Activated CD4-positive, alpha-beta T cell treated with anti-CD3 and anti-CD28 coated beads, Interleukin-2, amount 50 U/mL, for 16 hours (primary cell): ENCODE data around the gene CYTH4.
A peak's percentile ranks its signal among the peaks of the same experiment; 100 is the strongest.
"Not testable (repeated sequence)": the region's sequence is repeated elsewhere in the genome, so short reads cannot be mapped to it uniquely, and the experiment has no call there.

Experiments
- DNase-seq: peaks from one replicate; pipeline ENCODE4 v3.0.0-alpha.2; 2020

The CYTH4 gene, protein sequence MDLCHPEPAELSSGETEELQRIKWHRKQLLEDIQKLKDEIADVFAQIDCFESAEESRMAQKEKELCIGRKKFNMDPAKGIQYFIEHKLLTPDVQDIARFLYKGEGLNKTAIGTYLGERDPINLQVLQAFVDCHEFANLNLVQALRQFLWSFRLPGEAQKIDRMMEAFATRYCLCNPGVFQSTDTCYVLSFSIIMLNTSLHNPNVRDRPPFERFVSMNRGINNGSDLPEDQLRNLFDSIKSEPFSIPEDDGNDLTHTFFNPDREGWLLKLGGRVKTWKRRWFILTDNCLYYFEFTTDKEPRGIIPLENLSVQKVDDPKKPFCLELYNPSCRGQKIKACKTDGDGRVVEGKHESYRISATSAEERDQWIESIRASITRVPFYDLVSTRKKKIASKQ

DNA sequence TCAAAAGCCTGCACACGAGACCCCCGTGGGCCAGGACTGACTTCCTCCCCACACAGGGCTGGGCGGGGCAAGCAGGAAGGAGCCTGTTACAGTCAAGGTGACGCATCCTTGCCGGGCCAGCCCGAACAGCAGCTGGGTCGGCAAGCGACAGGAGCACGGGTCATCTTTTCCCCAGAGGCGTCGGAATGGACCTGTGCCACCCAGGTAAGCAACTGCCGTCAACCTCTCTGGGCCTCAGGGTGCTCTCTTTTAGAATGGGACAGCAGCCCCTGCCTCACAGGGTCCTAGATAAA is at the start of gene CYTH4:
Gene CYTH4, plus strand, starts transcription at position 124 of the 293 bp plus-strand sequence. Its CDS starts 62 bp downstream, at position 186.
- DNase-seq, result peak; percentile 75

DNA sequence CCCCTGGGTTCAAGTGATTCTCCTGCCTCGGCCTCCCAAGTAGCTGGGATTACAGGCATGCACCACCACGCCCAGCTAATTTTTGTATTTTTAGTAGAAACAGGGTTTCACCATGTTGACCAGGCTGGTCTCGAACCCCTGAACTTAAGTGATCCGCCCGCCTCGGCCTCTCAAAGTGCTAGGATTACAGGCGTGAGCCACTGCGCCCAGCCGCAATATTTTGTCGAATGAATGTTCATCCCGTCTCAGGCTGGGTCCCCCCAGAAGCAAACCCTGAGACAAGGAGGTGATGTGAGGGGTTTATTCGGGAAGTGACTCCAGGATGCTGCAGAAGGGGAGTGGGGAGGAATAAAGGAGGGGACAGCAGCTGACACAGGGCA is 48.9 kb upstream of the CYTH4 start:
- not testable (repeated sequence) for DNase-seq

DNA sequence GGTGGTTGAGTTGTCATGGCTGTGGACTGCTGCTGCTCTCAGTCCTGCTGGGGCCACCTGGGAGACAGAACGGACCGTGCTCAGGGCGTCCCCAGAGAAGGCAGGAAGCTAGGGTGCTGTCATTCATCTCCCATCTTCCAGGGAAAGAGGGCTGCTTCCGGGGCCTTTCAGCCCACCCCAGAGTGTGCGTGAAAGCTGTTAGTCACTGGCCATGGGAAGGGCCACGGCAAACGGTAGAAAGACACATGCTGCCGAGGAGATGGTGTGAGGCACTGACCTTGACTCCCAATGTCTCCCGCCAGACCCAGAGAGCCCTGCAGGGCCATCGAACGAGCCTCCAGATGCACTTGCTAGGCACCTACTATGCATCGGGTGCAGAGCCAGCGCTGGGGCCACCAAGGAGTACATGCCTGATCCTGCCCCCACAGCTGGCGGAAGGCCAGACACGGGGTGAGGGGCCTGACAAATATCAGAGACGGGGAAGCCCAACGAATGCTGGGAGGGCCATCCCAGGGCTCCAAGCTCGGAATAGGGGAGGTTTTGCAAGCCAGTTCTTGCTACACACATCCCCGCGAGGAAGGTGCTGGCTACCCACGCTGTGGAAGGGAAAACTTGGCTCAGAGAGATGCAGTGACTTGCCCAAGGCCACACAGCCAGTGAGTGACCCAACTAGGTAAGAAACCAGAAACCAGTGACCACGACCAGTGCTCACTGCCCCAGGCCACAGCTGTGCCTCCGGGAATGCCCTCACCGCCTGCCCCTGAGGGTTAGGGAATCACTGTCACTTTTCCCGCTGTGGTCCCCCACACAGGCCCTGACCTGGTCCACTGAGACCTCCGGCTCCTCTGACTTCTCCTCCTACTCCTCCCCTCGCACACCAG is 48.3 kb upstream of the CYTH4 start:
- DNase-seq, result no peak

DNA sequence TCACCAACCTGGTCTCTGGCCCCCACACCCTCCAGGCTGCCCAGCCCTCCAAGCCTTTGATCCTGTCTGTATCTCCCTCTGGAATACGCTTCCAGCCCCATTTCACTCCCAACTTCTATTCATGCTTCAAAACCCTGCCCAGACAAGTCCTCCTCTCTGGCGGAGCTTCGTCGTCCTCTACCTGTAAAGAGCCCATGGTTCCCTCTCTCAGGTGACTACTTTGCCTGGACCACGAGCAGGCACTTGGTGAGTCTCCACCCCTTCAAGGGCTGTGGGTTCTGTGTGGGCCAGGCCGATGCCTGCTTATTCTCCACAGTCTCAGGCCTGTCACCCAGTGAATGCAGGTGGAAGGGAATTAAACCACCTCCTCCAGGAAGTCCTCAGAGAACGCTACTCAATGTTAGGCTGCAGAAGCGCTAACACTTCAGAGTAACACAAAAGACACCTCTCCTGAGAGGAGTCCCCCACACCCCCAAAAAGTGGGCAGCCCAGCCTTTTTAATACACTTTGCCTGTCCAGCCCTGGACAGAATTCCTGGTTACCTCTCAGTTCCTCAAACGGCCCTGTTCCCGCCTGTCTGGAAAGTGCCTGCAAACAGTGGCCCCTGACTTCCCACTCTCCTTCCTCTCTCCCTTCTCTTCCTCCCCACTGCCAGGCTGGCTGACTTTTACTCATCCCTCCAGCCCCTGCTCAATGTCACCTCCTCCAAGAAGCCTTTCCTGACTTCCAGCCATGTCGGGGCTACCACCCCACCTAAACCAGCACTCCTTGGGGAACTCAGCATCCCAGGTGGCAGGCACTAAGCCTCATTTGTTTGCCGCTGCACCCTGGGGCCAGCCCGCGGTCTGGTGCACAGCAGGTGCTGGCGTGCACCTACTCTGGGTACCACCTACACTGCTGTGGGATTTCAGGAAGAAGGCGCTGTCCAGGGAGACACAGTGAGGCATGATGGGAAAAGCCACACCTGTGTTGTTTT is 47.3 kb upstream of the CYTH4 start:
- peak; percentile 20 for DNase-seq

DNA sequence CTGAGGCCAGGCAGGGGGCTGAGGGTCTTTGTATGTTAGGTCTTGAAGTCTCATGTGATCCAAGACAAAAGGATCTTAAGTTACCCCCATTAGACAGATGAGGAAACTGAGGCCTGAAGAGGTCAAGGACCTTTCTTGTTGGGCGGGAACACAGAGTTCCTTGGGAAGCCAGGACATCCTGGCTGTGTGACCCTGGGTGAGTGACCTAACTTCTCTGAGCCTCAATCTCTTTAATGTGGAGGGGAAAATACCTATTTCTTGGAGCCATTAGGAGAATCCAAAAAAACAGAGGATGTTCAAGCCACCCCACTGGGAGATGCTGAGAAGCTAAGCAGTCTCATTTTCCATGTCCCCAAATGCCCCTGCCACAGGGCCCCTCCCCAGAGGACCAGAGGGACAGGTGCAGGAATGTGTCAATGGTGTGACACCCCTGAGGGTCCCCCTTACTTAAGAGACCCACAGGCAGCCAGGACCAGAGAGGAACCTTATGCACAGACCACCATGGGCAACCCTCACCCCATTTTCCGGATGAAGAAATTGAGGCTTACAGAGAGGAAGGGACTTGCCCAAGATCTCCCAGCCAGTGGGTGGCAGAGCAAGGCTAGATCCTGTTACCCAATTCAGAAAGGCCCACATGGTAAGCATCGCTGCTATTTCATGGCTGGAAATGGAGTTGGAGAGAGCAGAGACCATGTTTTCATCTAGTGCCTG is 46.3 kb upstream of the CYTH4 start:
- DNase-seq, result no peak

DNA sequence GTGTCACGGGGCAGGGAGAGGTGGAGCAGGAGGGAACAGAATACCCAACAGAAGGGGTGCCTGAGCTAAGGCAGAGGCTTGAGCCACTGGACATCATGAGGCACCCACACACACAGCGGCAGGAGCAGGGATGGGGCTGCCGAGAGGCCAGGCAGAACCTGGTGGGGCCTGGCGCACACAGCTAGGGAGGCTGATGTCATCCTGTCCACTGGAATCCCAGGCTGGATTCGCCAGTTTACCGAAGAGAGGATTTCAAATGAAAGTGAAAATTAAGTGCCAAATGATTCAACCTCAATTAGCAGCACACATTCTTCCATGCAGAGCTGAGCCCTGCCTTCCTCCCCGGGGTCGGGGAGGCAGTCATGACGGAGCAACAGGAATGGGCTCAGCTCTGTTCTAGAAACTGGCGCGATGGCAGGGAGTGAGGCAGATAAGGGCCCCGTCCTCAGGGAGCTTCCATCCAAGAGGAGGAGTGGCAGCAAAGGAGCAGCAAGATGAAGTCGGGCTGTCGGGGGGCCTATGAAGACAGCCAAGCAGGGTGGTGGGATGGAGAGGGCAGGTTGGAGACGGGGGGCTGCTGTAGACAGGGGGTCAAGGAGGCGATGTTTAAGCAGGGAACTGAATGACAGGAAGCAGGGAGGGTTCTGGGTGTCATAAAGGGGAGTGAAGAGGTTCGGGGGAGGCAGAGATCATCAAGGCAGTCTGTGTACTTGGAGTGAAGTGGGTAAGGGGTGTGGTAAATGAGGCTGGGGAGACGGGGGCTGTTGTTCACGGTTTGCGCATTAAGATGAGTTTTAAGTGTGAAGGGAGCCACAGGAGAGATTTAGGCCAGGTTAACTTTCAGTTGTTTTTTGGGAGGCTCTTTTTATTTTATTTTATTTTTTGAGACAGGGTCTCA is 44.7 kb upstream of the CYTH4 start:
- no peak for DNase-seq

DNA sequence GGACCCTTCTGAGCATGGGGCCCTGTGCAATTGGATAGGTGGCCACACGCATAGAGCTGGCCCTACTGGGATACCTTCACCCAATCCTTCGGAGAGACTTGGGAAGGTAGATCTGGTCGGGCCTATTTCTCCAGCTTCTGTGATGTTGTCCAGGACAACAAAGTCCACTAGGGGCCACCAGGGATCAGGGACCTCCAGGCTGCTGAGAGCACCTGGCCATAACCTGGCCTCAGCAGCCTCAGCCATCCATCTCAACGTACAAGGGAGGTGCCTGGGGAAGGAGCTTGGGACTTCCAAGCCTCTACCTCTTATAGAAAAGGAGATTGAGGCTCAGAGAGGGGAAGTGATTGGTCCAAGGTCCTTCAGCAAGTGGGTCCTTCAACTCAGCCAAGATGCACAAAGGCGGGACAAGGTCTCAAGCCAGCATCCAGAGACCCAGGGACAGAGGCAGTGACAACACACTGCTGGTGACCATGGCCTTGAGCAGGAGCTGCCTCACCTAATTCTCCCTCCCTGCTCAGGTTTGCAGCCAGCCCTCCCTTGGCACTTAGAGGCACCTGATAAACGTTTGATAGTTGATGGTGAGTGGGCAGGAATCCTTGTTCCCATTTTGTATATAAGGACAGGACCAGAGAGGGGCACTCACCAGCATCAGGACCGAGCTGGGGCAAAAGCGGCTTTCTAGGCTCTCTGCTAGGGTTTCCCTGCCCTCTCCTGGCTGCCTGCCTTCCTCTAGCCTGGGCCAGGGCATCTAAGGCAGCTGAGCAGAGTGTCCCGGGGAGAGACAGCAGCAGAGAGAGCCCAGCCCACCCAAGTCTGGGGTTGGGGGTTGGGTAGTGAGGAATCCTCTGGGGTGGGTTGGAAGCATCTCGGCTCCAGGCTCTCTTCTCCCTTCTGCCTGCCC is 42.7 kb upstream of the CYTH4 start:
- no peak for DNase-seq

DNA sequence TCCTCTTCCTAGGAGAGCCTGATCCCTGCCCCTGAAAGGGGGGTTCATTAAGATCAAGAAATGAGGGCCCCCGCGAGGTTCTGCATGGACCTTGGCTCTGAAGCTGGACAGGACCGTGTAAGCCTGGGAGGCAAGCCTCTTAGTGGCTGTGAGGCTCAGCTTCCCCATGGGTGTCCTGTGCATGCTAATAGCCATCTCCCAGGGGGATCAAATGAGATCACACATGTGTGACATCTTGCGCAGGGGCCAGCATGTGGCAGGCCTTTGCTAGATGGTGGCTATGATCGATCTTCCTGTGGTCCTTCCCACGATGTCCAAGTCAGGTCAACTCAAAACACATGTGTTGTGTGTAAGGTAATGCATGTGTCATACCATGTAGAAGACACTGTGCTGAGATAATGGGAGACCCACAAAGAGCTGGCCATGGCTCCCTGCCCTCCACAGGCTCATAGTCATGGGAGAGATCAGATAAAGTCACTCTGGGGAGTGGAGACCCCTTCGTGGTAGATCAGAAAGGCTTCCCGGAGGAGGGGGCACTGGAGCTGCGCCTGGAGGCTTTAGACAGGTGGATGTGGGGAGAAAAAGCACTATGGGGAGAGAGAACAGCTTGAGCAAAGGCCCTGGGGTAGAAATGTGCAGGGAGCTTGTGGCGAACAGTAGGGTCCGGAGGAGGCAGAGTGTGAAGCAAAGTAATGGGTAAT is 41.9 kb upstream of the CYTH4 start:
- no peak for DNase-seq

DNA sequence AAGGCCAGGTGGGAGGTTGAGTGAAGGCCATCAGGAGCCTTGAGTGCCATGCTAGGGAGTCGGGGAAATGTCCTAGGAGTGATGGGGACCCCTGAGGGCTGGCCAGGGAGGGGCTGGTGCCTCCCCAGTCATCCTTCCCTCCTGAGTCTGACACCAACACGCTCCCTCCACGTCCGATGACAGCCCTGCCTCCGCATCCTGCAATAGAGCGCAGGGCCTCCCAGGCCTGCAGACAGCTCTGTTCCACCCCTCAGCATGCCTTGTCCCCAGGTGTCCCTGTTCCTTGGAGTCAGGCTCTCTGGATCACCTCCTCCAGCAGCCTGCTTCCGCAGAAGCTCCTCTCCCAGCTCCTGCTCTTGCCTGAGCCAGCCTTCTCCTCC is 41.4 kb upstream of the CYTH4 start:
- DNase-seq, result no peak

DNA sequence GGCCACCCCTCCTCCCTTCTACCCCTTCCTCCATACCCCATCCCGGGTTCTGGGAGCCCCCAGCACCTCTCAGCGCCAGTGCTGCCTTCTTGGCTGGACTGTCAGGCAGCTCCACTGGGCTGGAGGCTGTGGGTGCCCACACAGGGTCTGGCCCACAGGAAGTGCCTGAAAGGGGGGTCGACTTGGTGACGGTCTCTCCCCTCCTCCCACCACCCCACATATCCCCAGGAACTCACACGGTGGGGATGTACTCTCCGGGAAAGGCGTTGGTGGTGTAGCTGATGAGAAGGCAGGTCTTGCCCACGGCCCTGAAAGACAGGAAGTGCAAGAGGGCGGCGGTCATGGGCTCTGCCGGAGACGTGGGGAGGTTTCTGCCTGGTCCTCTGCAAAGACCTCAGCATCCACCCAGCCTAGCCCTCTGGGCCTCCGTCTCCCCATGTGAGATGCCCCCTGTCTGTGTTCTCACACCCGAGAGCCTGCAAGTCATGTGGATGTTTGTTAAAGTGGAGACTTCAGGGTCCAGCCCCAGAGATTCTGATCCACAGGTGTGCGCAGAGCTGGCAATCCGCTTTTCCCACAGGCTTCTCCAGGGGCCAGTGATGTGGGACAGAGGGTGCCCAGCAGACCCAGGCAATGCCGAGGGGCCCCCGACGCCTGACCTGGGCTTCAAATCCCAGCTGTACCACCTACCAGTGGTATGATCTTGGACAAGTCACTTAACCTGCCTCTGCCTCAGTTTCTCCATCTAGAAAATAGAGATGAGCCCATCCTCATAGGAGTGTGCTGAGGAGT is 40.8 kb upstream of the CYTH4 start:
- peak; percentile 70 for DNase-seq

DNA sequence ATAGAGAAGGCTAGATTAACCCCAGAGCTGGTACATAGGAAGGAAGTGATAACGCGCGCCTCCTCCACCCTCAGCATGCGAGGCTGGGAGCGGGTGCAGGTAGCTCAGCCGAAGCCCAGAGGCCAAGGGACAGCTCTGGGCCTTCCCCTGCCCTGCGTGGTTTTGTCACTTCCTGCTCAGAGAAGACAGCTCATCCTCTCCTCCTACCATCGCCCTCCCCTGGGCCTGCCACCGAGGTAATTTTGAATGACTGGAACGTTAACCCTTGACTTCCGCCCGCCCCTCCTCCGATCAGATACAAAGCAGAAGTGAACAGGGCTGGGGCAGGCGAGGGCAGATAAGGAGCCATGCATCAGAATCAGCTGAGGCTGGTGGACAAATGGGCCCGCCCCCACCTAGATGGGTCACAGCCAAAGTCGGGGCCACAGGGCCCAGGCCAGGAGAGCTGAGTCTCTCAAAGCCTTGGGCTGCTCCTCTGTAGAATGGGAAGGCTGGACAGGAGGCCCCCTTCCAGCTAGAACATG is 39.9 kb upstream of the CYTH4 start:
- DNase-seq, result peak; percentile 98

DNA sequence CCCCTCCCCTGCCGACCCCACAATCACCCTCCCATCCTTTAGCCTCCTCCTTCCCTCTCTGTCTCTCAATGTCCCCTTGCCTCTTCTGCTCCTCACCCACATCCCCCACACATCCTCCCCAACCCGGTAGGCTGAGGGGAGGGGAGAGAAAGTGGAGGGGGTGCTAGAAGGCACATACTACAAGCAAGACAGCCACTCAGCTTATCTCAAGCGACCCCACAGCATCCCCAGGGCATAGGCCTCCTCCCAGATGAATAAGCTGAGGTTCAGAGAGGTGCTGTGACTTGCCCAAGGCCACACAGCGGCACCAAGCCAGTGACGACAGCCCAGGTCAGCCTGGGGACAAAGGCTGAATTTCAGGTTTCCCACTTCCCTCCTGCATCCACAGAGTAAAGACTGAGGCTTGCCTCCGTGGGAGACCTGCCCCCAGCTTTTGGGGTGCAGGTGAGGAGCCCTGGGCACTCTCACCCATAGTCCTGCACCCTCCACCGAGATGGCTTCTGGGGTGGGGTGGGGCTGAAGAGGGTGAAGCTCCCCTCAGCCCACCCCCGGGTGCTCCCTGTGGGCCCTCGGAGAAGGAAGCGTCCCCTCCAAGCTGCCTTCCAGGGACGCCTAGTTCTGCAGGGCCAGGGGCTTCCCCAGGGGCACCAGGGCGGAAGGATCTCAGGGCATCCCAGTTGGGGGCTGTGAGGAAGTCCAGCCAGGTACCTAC is 38.8 kb upstream of the CYTH4 start:
- DNase-seq, result no peak

DNA sequence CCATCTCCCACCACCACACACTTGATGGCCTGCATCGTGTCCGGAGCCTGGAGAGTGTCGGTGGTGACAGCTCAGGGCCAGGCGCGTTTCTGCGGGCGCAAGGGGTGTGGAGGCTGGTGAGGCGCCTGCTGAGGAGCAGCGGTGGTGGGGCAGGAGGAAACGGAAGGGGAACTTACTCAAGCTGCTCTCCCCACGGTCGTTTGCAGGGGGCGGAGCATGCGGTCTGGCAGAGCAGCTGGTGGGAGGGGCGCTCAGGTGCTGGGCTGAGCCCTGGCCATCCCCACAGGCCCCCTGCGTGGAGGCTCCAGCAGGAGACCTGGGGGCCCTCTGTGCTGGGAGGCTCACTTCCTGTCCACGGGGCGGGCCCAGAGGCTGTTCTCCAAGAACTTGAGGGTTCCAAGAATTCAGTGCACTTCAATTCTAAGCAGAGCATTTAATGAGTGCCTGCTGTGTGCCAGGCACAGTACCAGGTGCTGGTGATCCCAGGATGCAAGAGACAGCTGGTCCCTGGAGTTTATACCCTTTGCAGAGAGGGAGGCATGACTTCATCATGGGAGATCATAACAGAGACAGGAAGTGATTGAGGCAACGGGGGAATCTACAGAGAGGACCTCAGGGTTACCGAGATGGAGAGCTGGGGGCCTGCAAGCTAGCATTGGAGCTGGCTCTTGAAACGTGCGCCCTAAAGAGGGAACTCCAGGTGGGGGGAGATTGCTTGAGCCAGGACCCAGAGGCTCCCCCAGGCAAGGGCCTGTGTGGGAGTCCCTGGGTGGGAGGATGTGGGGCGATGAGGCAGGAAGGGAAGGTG is 38.0 kb upstream of the CYTH4 start, which contains the start of gene RAC2:
Gene RAC2, minus strand, starts transcription at position 156 of the 808 bp plus-strand sequence. Its CDS starts 121 bp downstream, at position 35.
- peak; percentile 97 for DNase-seq

DNA sequence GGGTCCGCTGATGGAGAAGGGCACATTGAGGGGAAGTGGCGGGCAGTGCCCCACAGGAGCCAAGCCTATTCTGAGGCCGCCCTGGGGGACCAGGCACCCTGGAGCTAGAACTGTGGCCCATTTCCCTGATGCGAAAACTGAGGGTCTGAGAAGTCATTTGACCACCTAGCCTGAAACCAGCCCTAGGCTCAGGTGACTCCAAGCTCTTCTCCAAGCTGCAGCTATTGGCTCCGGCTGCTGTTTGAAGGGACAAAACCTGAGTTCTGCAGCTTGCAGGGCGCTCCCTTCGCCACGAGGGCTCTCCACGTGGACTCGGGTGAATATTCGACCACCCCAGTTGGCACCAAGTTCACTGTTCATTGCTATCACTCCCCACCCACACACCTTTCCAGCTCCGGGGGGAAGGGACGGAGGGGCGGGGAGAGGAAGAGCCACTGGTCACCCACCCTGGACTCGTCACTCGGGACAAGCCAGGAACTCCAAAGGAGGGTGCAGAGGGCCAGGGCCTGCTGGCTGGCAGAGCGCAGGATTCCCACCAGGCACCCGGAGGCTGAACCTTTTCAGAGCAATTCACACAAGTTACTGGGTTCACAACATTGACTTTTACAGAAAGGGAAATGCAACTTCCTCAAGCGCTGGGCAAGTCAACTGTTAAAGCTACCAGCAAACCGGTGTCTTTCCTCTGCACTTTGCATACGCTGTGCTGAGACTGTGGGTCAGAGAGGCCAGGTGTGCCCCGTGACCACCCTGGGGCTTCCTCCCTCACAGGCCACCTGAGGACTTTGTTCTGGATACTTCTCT is 37.2 kb upstream of the CYTH4 start:
- DNase-seq, result no peak

DNA sequence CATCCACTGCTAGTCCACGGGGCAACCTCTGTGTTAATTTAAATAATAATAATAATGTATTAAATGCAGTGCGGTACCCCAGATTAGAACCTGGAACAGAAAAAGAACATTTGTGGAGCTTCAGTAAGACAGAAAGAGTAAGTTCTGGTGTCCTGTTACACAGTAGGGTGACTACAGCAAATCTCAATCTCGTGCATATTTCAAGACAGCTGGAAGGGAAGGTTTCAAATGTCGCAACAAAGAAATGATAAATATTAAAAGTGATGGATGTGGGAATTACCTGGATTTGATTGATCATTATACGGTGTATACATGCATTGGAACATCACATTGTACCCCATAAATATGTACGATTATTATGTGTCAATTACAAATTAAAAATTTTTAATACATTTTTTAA is 36.6 kb upstream of the CYTH4 start:
- DNase-seq, result no peak

DNA sequence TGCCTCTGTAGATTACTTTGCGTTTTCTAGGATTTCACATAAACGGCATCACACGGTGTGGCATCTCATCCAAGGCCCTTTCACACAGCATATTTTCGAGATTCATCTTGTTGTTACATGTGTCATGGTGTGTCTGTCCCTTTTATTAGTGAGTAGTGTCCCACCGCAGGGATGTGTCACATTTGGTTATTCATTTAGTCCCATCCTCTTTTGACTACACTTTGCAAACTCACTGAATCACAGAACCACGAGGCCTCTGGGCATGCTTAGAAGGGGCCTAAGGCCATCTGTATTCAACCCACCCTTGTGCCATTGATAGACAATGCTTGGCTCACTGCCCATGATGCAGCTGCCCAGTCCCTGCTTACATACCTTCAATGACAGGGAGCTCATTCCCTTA is 34.1 kb upstream of the CYTH4 start:
- DNase-seq, result no peak
